ENCODE data around the gene CIDEB.

CIDEB gene

GRCh38 chr14:24299255-24300191 lies 8.3 kb downstream of the CIDEB start, which contains the start of the genes DHRS1 and NOP9:
TSS of gene DHRS1 (minus strand) at chr14:24299780. CDS start at chr14:24299106, 674 bp downstream.
TSS of gene NOP9 (plus strand) at chr14:24299850. CDS start at chr14:24299955, 105 bp downstream.
- DNase-seq (ENCODE audit: low spot score): peak; percentile 96
- TF ChIP-seq, protein P1, sequence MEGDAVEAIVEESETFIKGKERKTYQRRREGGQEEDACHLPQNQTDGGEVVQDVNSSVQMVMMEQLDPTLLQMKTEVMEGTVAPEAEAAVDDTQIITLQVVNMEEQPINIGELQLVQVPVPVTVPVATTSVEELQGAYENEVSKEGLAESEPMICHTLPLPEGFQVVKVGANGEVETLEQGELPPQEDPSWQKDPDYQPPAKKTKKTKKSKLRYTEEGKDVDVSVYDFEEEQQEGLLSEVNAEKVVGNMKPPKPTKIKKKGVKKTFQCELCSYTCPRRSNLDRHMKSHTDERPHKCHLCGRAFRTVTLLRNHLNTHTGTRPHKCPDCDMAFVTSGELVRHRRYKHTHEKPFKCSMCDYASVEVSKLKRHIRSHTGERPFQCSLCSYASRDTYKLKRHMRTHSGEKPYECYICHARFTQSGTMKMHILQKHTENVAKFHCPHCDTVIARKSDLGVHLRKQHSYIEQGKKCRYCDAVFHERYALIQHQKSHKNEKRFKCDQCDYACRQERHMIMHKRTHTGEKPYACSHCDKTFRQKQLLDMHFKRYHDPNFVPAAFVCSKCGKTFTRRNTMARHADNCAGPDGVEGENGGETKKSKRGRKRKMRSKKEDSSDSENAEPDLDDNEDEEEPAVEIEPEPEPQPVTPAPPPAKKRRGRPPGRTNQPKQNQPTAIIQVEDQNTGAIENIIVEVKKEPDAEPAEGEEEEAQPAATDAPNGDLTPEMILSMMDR (IDR thresholded peaks at IDR 0.05; ENCODE audit: extremely low read depth, missing control alignments): no peak

- DNase-seq (ENCODE audit: low spot score): no peak
- TF ChIP-seq, protein P1 (IDR thresholded peaks at IDR 0.05; ENCODE audit: extremely low read depth, missing control alignments): no peak
Observed at GRCh38 chr14:24298892-24299254, 8.9 kb downstream of the CIDEB start.

- TF ChIP-seq, protein P1 (IDR thresholded peaks at IDR 0.05; ENCODE audit: extremely low read depth, missing control alignments): no peak
- DNase-seq (ENCODE audit: low spot score): no peak
Observed at GRCh38 chr14:24297190-24297964, 10.4 kb downstream of the CIDEB start.

GRCh38 chr14:24296341-24297157 lies 11.2 kb downstream of the CIDEB start:
- peak; percentile 84 for DNase-seq (ENCODE audit: low spot score)

DNA sequence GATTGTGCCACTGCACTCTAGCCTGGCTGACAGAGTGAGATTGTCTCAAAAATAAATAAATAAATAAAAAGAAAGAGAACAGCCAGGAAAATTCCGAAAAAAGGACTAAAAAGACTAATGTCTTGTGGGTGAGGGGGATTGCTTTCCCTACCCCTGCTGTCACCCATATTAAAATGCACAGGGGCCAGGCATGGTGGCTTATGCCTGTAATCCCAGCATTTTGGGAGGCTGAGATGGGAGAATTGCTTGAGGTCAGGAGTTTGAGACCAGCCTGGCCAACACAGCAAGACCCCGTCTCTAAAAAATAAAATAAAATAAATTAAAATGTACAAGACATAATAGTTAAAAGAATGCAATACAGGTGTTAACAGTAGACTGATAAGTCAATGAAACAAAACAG lies 14.3 kb downstream of the CIDEB start:
- DNase-seq (ENCODE audit: low spot score): no peak
- TF ChIP-seq, protein P1 (IDR thresholded peaks at IDR 0.05; ENCODE audit: extremely low read depth, missing control alignments): no peak

More at GRCh38 chr14:24296341-24297157, 11.2 kb downstream of the CIDEB start:
- TF ChIP-seq, protein P1 (IDR thresholded peaks at IDR 0.05; ENCODE audit: extremely low read depth, missing control alignments): peak; percentile 65

- TF ChIP-seq, protein P1 (IDR thresholded peaks at IDR 0.05; ENCODE audit: extremely low read depth, missing control alignments): no peak
- no peak for DNase-seq (ENCODE audit: low spot score)
Observed at GRCh38 chr14:24292118-24292807, 15.5 kb downstream of the CIDEB start.
